Endothelial cell of umbilical vein (primary cell): ENCODE measurements around the gene NPTX1. TPM values are rescaled to one million over a fixed set of nuclear protein-coding genes. Genes with fewer than 3 reads are reported as not detected.

Experiments used
- BruUV-seq: library from RNA; stranded (reverse); fragments of 400-500 nt; replicated peaks from 2 replicates; lab custom pipeline; 2021; lab: Mats Ljungman, UMichigan
- CTCF ChIA-PET: fragments of 300-600, 350-600 bp; sonication (Branson Sonifier 250); formaldehyde crosslinking; loops from one replicate; lab custom pipeline; 2021; ENCODE audit warnings: antibody characterized with exemption, inconsistent platforms; lab: Charles Lee
- POLR2A ChIA-PET: fragments of 300-600, 350-600 bp; sonication (Branson Sonifier 250); formaldehyde crosslinking; loops from one replicate; lab custom pipeline; 2021; ENCODE audit warnings: antibody characterized with exemption, inconsistent platforms; lab: Charles Lee
- DNase-seq: peaks from one replicate; pipeline ENCODE4 v3.0.0-alpha.2; 2011; ENCODE audit warnings: low read depth, low spot score
- FAIRE-seq: peaks from 2 replicates; lab custom pipeline; 2011; peaks lifted over from hg19 to GRCh38; lab: Jason Lieb, UNC
- H2AFZ ChIP-seq: 2 replicates; pipeline ENCODE4 v1.6.0; 2012; ENCODE audit warnings: low read depth, low read length, control low read depth, inconsistent platforms
- H3K27ac ChIP-seq: 2 replicates; pipeline ENCODE4 v1.5.1; 2011; ENCODE audit warnings: low read depth, mild to moderate bottlenecking, control low read depth, low read length, moderate library complexity; ENCODE audit not compliant: insufficient read depth
- H3K27me3 ChIP-seq, 2 experiments: 2 replicates each; pipeline versions ENCODE4 v1.6.0 to v1.6.1; 2011; ENCODE audit warnings: low read length in 2 of 2, mixed read lengths in 1 of 2; ENCODE audit not compliant: control insufficient read depth in 2 of 2, insufficient read depth in 2 of 2
- H3K36me3 ChIP-seq, 2 experiments: 2 replicates in 1 of 2; 3 replicates in 1 of 2; pipeline ENCODE4 v1.5.1; 2011; ENCODE audit warnings: low read length in 2 of 2, mild to moderate bottlenecking in 1 of 2, moderate library complexity in 1 of 2; ENCODE audit not compliant: control insufficient read depth in 2 of 2, insufficient read depth in 2 of 2; ENCODE audit errors: extremely low read depth in 1 of 2
- H3K4me1 ChIP-seq: 3 replicates; pipeline ENCODE4 v1.5.1; 2011; ENCODE audit warnings: mild to moderate bottlenecking, low read length; ENCODE audit not compliant: control insufficient read depth, insufficient read depth; ENCODE audit errors: extremely low read depth
- H3K4me2 ChIP-seq: 2 replicates; pipeline ENCODE4 v1.6.1; 2011; ENCODE audit warnings: low read length, control low read depth, mixed read lengths; ENCODE audit not compliant: insufficient read depth
- H3K4me3 ChIP-seq, 3 experiments: fragments of 200-600 bp in 1 of 3; sonication (generic), shearing (Covaris generic) in 1 of 3; replicated peaks in 1 of 3; 2 replicates each; pipeline ENCODE4 v1.5.1; 2011 to 2016; ENCODE audit warnings: control low read depth in 3 of 3, low read length in 3 of 3, mild to moderate bottlenecking in 2 of 3, inconsistent platforms in 1 of 3, low read depth in 1 of 3, moderate library complexity in 1 of 3; ENCODE audit not compliant: insufficient read depth in 1 of 3
- H3K79me2 ChIP-seq: 2 replicates; pipeline ENCODE4 v1.6.0; 2012; ENCODE audit warnings: low read length, inconsistent platforms; ENCODE audit not compliant: control insufficient read depth, insufficient read depth
- H3K9ac ChIP-seq: replicated peaks from 2 replicates; pipeline ENCODE3; 2011; ENCODE audit warnings: low read length, control low read depth; ENCODE audit not compliant: insufficient read depth; ENCODE audit errors: extremely low read depth
- H3K9me1 ChIP-seq: replicated peaks from 3 replicates; pipeline ENCODE4 v1.6.0; 2011; ENCODE audit warnings: mild to moderate bottlenecking, low read length; ENCODE audit not compliant: control insufficient read depth, insufficient read depth; ENCODE audit errors: extremely low read depth
- H3K9me3 ChIP-seq: replicated peaks from 2 replicates; pipeline ENCODE4 v1.5.1; 2012; ENCODE audit warnings: low read length, inconsistent platforms; ENCODE audit not compliant: control insufficient read depth, insufficient read depth
- H4K20me1 ChIP-seq: replicated peaks from 2 replicates; pipeline ENCODE3; 2011; ENCODE audit warnings: mild to moderate bottlenecking, low read length; ENCODE audit not compliant: control insufficient read depth, insufficient read depth; ENCODE audit errors: extremely low read depth
- CTCF ChIP-seq, 2 donors: IDR thresholded peaks; 1 replicate in 1 of 2; 2 replicates in 1 of 2; pipeline ENCODE4 v1.5.1; 2011; ENCODE audit warnings: low read length in 2 of 2, mild to moderate bottlenecking in 2 of 2, moderate library complexity in 2 of 2, control low read depth in 1 of 2, inconsistent platforms in 1 of 2, low read depth in 1 of 2; ENCODE audit not compliant: insufficient read depth in 1 of 2; ENCODE audit errors: extremely low read depth in 1 of 2
- EZH2 ChIP-seq: IDR thresholded peaks from 2 replicates; pipeline ENCODE4 v1.6.1; 2012; ENCODE audit warnings: borderline replicate concordance, low read depth, mild to moderate bottlenecking, moderate library complexity, low read length, inconsistent platforms; ENCODE audit not compliant: severe bottlenecking
- FOS ChIP-seq: IDR thresholded peaks from 2 replicates; pipeline ENCODE4 v1.6.1; 2011; ENCODE audit warnings: mild to moderate bottlenecking, low read length, moderate library complexity, borderline replicate concordance; ENCODE audit not compliant: insufficient read depth
- GATA2 ChIP-seq: IDR thresholded peaks from 2 replicates; pipeline ENCODE4 v1.7.0; 2011; ENCODE audit warnings: low read depth, mild to moderate bottlenecking, moderate library complexity, mixed read lengths, low read length; ENCODE audit not compliant: insufficient read length, insufficient read depth
- JUN ChIP-seq: IDR thresholded peaks from 2 replicates; pipeline ENCODE4 v1.6.1; 2011; ENCODE audit warnings: borderline replicate concordance, low read depth; ENCODE audit not compliant: insufficient read length, insufficient read depth
- MAX ChIP-seq: IDR thresholded peaks from 2 replicates; pipeline ENCODE4 v1.6.1; 2011; ENCODE audit not compliant: insufficient read depth, insufficient read length
- MYC ChIP-seq: IDR thresholded peaks from one replicate; pipeline ENCODE4 v1.6.1; 2011; ENCODE audit warnings: mild to moderate bottlenecking, low read depth, low read length
- POLR2A ChIP-seq: IDR thresholded peaks from 2 replicates; pipeline ENCODE4 v1.6.1; 2012; ENCODE audit warnings: low read depth, mild to moderate bottlenecking, control low read depth, low read length
- POLR2AphosphoS5 ChIP-seq: IDR thresholded peaks from 2 replicates; pipeline ENCODE4 v1.6.1; 2012; ENCODE audit warnings: low read depth, mild to moderate bottlenecking, control low read depth, low read length, moderate library complexity; ENCODE audit not compliant: insufficient read depth
- dilution Hi-C: fragments of 300-500 bp; cut with MboI; formaldehyde crosslinking; loops from one replicate; pipeline ENCODE4 v1.15.0; 2019; ENCODE audit warnings: low sequenced_read_pairs; ENCODE audit not compliant: extremely low pct_ligation_motif_present
- intact Hi-C: fragments of 100-400 bp; cut with micrococcal nuclease; formaldehyde crosslinking; loops from one replicate; pipeline ENCODE4 v1.10.0; 2022
- polyA plus RNA-seq, 4 experiments: library from polyadenylated mRNA; depleted of rRNA in 3 of 4; stranded (reverse) in 3 of 4; unstranded in 1 of 4; fragments of >200 nt; gene quantifications; 2 replicates each; pipeline versions ENCODE4 v1.2.1 to v1.2.3, GENCODE V29; 2011 to 2012; ENCODE audit warnings: missing spikeins in 1 of 4
- total RNA-seq: library from RNA; stranded (reverse); gene quantifications from 2 replicates; pipeline ENCODE4 v1.2.3, GENCODE V29; 2021

Gene NPTX1
- total and polyA plus RNA-seq, 2 donors (not counting 3 experiments of a cell fraction or from before 2014, with no cell fraction given), result 0.03 TPM; not detected in 1

- CTCF ChIA-PET, result no interaction called here
- FAIRE-seq (no peak), DNase-seq (no peak)
- H3K9ac ChIP-seq, result no peak overlapping the region
- H4K20me1 ChIP-seq, result no peaks in the 10 kb centered on the region
- dilution Hi-C loops, result no loop called here
- BruUV-seq, result no TSS peak
- H3K27me3 ChIP-seq, result peaks cover 0 to 2% of the 10 kb centered on the region in 2 experiments
- intact Hi-C loops, result no loop called here
- no peak overlapping the region for H3K4me3 ChIP-seq
- H3K9me1 ChIP-seq, result no peaks in the 10 kb centered on the region
- no peaks in the 10 kb centered on the region for H3K79me2 ChIP-seq
- no peak overlapping the region for H3K27ac ChIP-seq
- H3K36me3 ChIP-seq, result no peaks in the 10 kb centered on the region
- no peaks in the 10 kb centered on the region for H3K9me3 ChIP-seq
- no peak for TF ChIP-seq CTCF (IDR thresholded peaks at IDR 0.05; ENCODE audit: extremely low read depth in 1 of 2, insufficient read depth in 1 of 2, low read depth in 1 of 2, low read length in 2 of 2)
- H2AFZ ChIP-seq, result no peak overlapping the region
- no peak overlapping the region for H3K4me2 ChIP-seq
- POLR2A ChIA-PET, result no interaction called here
- H3K4me1 ChIP-seq, result peaks cover 9% of the 10 kb centered on the region
Observed at GRCh38 chr17:80516171-80516932, 39.9 kb upstream of the NPTX1 start.

- H3K9me3 ChIP-seq, result no peaks in the 10 kb centered on the region
- no peaks in the 10 kb centered on the region for H4K20me1 ChIP-seq
- DNase-seq (no peak), FAIRE-seq (no peak)
- H3K27me3 ChIP-seq, result peaks cover 0 to 5% of the 10 kb centered on the region in 2 experiments
- H3K4me1 ChIP-seq, result peaks cover 4% of the 10 kb centered on the region
- dilution Hi-C loops (no loop called here), intact Hi-C loops (no loop called here)
- no peaks in the 10 kb centered on the region for H3K79me2 ChIP-seq
- H3K9ac ChIP-seq, result no peak overlapping the region
- no peak for TF ChIP-seq MAX
- TF ChIP-seq POLR2AphosphoS5, result no peak
- no peak for TF ChIP-seq FOS
- no peak for TF ChIP-seq GATA2
- TF ChIP-seq MYC, result no peak
- no peak for TF ChIP-seq CTCF (IDR thresholded peaks at IDR 0.05; ENCODE audit: extremely low read depth in 1 of 2, insufficient read depth in 1 of 2, low read depth in 1 of 2, low read length in 2 of 2)
- TF ChIP-seq JUN, result no peak
- TF ChIP-seq POLR2A, result no peak
- TF ChIP-seq EZH2, result no peak
- no peak overlapping the region for H3K27ac ChIP-seq
- no TSS peak for BruUV-seq
- H3K4me2 ChIP-seq, result no peak overlapping the region
- no peaks in the 10 kb centered on the region for H3K36me3 ChIP-seq
- no peak overlapping the region for H3K4me3 ChIP-seq
- ChIA-PET POLR2A (no interaction called here), CTCF (no interaction called here)
- H2AFZ ChIP-seq, result no peak overlapping the region
- H3K9me1 ChIP-seq, result no peaks in the 10 kb centered on the region
Observed at GRCh38 chr17:80513892-80514291, 37.5 kb upstream of the NPTX1 start.
